SIG-M5 treated with dmso at 0.1 percent for 504 hours (cell line): Measurements from ENCODE around the gene ATP11C.
"Not testable (repeated sequence)": the region's sequence is repeated elsewhere in the genome, so short reads cannot be mapped to it uniquely, and the experiment has no call there.

Experiments
- DNase-seq: peaks from one replicate; lab custom pipeline; 2025; ENCODE audit not compliant: unreplicated experiment; lab: John Stamatoyannopoulos, UW

Gene ATP11C

DNA sequence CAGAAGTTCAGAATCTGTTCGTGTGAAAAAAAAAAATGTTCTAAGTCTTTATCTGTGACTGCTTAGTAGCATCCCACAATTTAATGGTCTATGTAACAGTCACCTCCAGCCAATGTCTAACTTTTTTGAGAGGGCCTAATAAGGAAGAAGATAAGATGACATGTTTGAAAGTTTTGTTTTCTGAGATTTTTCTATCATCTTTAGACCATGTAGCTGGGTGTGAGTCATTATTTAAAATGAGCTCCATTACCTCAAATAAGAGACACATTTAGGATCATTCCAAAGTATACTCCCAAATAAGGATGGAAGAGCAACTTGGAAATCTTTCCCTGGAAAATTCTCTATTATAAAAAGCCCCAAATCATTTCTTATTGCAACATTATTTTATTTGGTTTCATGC is 196.7 kb downstream of the ATP11C start:
- no peak for DNase-seq

DNA sequence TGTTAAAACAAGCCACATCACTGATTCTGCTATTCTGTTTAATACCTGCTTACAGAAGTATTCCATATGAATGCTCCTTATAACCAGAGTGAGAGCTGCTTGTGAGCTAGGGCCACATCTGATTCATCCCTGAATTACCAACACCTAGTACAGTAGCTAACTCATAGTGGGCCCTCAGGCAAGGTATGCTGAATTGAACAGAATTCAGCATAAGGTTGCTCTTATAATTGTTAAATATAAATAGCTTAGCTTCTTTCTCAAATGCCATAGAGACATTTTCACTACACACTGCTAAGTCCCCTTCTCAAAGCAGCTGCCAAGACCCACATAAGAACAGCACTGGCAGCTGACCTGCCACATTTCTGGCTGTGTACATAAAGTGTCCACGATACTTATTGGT is 197.9 kb downstream of the ATP11C start:
- DNase-seq = no peak

DNA sequence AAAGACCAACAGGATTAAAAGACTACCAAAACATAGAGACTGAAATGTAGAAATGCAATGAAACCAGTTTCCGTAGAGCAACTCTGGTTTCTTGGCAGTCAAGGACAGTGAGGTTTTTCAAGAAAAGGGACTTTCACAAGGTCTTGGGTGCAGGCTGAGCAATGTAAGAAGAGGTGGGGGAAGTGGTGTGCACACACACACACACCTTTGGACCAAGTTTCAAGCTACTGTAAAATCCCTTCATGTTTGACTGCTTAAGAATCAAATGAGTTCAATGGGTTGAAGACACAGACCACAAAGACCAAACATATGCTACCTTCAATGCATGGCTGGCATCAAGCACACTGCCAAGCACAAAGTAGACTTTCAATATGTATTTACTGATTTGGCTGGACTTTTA is 207.1 kb downstream of the ATP11C start:
- no peak for DNase-seq

DNA sequence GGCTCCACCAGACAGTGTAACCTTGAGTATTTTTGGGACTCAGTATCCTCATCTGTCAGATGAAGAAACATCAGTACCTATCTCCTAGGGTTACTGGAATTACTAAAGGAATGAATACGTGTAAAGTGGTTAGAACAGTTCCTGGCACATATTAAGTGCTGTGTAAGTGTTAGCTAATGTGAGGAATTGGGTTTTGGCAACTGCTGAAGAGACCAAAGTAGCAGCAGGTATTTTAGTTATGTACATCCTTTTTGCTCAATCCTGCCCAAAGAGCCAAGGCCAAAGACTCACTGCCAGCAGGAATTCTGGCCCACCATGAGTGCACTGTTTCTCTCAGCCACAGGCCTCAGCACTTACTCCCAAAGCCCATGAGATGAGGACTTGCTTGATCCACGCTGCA is 208.2 kb downstream of the ATP11C start:
- no peak for DNase-seq

DNA sequence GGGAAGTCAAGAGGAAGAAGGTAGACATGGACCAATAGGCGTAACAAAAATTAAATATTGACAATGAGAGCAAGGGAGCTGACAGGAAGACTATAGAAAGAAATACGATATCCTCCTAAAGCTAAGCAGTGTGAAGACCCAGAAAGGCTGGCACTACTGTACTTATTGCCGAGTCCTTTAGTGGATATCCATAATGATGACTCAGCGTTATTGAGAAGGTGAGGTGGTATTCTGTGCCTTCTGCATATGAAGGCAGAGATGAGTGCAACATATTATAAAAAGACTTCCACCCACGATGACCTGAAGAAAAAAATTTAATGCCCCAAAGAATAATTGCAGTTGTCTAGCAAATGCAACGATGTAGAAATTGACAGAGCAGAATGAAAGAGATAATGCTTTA is 211.9 kb downstream of the ATP11C start:
- DNase-seq = no peak

DNA sequence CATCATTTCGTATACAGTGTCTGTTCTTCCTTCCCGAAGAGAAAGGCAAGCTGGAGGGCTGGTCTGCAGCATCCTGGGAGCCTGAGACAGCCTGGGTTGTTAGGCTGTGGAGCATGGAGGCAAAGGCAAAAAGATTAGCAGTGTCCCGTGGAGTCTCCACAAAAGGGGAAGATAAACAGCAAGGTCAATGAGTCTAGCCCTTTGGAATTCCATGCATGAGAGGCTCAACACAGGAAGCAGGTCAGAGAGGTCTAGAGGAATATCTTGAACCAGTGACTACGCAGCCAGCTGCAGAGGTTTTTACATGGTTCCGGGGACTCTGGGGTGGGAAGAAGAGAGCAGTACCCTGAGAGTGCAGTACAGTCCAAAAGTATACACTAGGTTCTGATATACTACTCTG is 212.7 kb downstream of the ATP11C start:
- DNase-seq = no peak

DNA sequence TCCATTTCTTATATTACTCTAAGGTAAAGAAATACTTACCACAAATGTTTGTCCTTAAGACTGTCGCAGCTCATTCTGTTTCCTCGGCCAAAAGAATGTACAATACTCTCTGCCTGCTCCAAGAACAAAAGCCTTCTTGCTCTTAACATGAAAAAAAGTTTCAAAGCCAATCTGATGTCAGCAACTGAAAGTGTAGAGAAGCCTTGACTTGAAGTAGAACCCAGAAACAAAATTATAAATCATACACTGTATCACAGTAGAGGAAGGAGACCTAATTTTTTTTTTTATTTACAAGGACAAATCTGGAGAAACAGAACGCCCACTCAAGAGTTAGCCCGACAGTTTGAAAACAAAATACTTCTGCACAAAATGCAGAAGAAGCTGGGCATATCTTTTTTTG is 224.8 kb downstream of the ATP11C start, which contains the start of gene MCF2:
Gene MCF2, minus strand, starts transcription at position 101 of the 400 bp plus-strand sequence. CDS start 56,423 bp downstream, outside the sequence.
- DNase-seq = no peak

DNA sequence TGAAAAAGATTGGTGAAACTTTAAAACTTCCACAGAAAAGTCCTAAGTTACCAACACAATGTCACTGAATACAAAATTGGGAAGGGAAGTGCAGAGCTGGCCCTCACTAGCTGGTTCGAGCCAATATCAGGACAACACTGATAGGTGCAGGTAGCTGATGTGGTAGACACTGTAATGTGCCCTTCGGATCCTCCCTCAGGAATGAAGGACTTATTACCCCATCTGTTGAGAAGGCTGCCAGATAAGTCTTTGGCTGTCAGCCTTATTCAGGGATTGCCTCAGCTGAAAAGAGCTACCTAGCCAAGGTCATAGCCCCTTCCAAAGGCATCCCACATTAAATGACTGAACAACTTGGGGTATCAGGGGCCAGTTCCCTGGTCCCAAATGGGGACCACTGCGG is 230.2 kb downstream of the ATP11C start:
- no peak for DNase-seq

DNA sequence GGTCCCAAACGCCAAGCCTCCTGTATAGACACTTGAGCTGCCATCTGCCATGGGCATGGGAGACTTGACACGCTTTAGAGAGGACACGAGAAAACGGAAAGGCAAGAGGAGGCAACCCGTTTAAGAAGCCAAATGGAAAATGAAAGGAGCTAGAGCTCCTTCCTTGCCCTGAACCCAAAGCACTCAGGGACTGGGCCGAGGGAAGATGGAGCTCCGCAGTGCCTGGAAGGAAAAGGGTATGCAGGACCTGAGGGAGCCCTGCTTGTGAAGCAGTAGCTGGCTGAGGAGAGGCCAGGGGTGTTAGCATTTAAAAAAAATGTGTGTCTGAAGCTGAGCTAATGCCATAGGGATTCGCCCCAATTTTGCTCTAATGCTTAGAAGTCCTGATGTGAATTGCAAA is 239.9 kb downstream of the ATP11C start:
- DNase-seq = no peak

DNA sequence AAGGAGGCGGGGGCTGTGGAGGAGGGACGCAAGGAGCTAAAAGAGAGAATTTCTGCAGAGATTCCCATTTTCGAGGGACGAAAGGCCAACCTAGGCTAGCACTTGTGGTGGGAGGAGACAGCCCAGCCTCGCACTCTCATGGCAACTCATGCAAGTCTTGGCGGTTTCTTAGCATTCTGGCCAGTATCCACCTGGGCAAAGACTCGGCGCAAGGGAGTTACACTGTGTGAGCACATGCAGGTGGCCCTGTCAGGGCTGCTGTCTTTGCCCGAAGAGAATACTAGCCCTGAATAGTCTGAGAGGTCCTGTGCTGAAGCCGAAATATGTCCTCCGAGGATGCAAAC is 240.4 kb downstream of the ATP11C start:
- no peak for DNase-seq

DNA sequence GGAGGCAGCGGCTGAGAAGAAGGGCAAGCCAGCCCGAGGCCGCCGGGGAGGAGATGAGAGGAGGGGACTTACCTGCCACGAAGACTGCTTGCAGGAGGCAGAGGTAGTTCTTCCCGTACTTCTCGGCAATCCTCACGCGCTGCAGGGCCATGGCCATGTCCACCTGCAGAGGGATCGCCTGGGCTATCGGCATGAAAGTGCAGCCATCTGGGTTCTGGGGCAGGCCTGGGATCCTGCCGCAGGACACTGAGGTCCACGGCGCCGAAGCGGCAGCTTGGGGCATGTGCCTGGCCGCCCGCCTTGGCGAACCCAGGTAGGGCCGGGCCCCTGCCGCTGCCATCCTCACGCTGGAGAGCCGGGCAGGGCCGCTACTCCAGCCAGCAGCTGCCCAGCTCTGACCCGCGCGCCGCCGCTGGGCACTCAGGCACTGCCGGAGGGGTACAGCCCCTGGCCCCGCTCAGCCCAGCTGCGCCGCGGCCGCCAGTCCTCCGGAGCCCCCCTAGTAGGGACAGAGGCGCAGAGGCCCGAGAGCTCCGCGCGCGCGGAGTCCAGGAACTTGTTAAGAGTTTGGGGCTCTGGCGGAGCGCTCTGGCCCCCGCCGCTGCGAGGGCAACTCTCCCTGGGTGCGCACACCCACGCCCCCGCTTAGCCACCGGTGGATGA is 240.9 kb downstream of the ATP11C start:
- no peak for DNase-seq

DNA sequence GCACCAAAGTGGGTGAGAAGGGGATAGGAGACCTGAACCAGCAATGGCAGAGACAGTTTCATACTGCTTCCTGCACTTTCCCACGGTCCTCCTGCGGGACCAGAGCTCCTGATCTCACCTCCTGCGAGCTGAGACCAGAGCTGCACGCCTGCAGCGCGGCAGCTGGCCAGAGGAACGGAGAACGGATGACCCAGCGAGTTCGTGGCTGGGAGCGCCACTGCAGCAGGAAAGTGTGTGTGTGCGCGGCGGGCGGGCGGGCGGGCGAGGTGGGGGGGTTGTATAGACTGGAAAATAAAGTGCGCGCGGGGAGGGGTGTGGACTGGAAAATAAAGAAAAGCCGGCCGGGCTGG is 241.4 kb downstream of the ATP11C start:
- no peak for DNase-seq

DNA sequence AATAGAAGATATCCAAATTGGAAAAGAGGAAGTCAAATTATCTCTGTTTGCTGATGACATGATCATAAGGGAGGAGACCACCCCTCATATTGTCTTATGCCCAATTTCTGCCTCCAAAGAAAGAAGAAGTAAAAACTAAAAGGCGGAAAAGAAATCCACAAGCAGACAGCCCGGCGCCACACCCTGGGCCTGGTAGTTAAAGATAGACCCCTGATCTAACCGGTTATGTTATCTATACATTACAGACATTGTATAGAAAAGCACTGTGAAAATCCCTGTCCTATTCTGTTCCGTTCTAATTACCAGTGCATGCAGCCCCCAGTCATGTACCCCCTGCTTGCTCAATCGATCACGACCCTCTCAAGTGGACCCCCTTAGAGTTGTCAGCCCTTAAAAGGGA is 247.7 kb downstream of the ATP11C start:
- not testable (repeated sequence) for DNase-seq

DNA sequence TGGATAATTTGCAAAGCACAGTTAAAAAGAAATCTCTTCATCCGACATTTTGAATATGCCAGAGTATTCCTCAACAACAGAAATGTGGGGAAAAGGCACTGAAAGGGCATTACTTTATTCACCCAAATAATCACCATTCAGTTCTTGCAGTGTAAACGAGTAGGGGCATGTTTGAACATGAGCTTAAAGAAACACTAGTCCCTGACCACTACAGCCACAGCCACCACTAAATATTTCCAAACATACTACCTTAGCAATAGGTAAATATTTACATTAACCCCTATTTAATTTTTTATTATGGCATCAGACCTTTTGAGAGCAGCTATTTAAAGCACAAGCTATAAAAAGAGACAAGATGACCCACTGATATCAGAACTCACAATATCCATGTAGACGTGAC is 252.5 kb downstream of the ATP11C start:
- DNase-seq = no peak
